Measurements from ENCODE around the gene GAS5. TPM values are rescaled to one million over a fixed set of nuclear protein-coding genes. Genes with fewer than 3 reads are reported as not detected.
A peak's percentile ranks its signal among the peaks of the same experiment; 100 is the strongest.

The GAS5 gene
- total and polyA plus RNA-seq, 10 of the 15 experiments (the other 5 are each of a cell fraction or from before 2014, with no cell fraction given) = 289 to 1,137 (median 699) TPM

DNA sequence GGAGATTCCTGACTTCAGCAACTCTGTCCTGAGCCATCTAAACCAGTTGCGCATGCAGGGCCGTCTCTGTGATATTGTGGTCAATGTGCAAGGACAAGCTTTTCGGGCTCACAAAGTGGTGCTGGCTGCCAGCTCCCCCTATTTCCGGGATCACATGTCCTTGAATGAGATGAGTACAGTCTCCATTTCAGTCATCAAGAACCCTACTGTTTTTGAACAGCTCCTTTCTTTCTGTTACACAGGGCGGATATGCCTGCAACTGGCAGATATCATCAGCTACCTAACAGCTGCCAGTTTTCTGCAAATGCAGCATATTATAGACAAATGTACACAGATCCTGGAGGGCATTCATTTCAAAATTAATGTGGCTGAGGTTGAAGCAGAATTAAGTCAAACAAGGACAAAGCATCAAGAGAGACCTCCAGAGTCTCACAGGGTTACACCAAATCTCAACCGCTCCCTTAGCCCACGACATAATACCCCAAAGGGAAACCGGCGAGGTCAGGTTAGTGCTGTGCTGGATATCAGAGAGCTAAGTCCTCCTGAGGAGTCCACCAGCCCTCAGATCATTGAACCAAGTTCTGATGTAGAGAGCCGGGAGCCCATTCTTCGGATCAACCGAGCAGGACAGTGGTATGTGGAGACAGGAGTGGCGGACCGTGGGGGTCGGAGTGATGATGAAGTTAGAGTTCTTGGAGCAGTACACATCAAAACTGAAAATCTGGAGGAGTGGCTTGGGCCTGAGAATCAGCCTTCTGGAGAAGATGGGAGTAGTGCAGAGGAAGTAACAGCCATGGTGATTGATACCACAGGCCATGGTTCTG lies 2.7 kb upstream of the GAS5 start (continued):
- TF ChIP-seq, protein P1, sequence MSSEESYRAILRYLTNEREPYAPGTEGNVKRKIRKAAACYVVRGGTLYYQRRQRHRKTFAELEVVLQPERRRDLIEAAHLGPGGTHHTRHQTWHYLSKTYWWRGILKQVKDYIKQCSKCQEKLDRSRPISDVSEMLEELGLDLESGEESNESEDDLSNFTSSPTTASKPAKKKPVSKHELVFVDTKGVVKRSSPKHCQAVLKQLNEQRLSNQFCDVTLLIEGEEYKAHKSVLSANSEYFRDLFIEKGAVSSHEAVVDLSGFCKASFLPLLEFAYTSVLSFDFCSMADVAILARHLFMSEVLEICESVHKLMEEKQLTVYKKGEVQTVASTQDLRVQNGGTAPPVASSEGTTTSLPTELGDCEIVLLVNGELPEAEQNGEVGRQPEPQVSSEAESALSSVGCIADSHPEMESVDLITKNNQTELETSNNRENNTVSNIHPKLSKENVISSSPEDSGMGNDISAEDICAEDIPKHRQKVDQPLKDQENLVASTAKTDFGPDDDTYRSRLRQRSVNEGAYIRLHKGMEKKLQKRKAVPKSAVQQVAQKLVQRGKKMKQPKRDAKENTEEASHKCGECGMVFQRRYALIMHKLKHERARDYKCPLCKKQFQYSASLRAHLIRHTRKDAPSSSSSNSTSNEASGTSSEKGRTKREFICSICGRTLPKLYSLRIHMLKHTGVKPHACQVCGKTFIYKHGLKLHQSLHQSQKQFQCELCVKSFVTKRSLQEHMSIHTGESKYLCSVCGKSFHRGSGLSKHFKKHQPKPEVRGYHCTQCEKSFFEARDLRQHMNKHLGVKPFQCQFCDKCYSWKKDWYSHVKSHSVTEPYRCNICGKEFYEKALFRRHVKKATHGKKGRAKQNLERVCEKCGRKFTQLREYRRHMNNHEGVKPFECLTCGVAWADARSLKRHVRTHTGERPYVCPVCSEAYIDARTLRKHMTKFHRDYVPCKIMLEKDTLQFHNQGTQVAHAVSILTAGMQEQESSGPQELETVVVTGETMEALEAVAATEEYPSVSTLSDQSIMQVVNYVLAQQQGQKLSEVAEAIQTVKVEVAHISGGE (CRISPR knock-in tag; IDR thresholded peaks at IDR 0.05) = no peak
- TF ChIP-seq, protein P2, sequence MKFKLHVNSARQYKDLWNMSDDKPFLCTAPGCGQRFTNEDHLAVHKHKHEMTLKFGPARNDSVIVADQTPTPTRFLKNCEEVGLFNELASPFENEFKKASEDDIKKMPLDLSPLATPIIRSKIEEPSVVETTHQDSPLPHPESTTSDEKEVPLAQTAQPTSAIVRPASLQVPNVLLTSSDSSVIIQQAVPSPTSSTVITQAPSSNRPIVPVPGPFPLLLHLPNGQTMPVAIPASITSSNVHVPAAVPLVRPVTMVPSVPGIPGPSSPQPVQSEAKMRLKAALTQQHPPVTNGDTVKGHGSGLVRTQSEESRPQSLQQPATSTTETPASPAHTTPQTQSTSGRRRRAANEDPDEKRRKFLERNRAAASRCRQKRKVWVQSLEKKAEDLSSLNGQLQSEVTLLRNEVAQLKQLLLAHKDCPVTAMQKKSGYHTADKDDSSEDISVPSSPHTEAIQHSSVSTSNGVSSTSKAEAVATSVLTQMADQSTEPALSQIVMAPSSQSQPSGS (IDR thresholded peaks at IDR 0.05; ENCODE audit: low read length) = no peak
- TF ChIP-seq, protein P3, sequence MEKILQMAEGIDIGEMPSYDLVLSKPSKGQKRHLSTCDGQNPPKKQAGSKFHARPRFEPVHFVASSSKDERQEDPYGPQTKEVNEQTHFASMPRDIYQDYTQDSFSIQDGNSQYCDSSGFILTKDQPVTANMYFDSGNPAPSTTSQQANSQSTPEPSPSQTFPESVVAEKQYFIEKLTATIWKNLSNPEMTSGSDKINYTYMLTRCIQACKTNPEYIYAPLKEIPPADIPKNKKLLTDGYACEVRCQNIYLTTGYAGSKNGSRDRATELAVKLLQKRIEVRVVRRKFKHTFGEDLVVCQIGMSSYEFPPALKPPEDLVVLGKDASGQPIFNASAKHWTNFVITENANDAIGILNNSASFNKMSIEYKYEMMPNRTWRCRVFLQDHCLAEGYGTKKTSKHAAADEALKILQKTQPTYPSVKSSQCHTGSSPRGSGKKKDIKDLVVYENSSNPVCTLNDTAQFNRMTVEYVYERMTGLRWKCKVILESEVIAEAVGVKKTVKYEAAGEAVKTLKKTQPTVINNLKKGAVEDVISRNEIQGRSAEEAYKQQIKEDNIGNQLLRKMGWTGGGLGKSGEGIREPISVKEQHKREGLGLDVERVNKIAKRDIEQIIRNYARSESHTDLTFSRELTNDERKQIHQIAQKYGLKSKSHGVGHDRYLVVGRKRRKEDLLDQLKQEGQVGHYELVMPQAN (conservative IDR thresholded peaks at IDR 0.05) = no peak; the same call in 1 of the 2 replicates
- TF ChIP-seq MEF2A (IDR thresholded peaks at IDR 0.05; ENCODE audit: insufficient read depth, low read depth, low read length) (no peak), SPI1 (IDR thresholded peaks at IDR 0.05; ENCODE audit: borderline replicate concordance, insufficient read depth, low read depth, low read length) (no peak), CHD4 (IDR thresholded peaks at IDR 0.05) (no peak), CREM (IDR thresholded peaks at IDR 0.05; ENCODE audit: low read depth) (no peak; the same call in 1 of the 2 replicates), NR2C1 (IDR thresholded peaks at IDR 0.05) (no peak), ZNF622 (IDR thresholded peaks at IDR 0.05) (no peak), EGR1 (IDR thresholded peaks at IDR 0.05; ENCODE audit: borderline replicate concordance in 1 of 2, low read depth in 2 of 2, low read length in 2 of 2) (0 out of 3 replicates have a peak, but pooled peaks of 1 of the 2 experiments have one; percentile 23), EP300 (IDR thresholded peaks at IDR 0.05; ENCODE audit: borderline replicate concordance in 1 of 2, control insufficient read depth in 1 of 2, low read depth in 2 of 2, low read length in 2 of 2) (no peak), ZNF207 (IDR thresholded peaks at IDR 0.05; ENCODE audit: borderline replicate concordance) (no peak)
- TF ChIP-seq, protein P4, sequence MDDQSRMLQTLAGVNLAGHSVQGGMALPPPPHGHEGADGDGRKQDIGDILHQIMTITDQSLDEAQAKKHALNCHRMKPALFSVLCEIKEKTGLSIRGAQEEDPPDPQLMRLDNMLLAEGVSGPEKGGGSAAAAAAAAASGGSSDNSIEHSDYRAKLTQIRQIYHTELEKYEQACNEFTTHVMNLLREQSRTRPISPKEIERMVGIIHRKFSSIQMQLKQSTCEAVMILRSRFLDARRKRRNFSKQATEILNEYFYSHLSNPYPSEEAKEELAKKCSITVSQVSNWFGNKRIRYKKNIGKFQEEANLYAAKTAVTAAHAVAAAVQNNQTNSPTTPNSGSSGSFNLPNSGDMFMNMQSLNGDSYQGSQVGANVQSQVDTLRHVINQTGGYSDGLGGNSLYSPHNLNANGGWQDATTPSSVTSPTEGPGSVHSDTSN (IDR thresholded peaks at IDR 0.05; ENCODE audit: insufficient replicate concordance, low read depth, low read length) = no peak
- TF ChIP-seq, protein P5, sequence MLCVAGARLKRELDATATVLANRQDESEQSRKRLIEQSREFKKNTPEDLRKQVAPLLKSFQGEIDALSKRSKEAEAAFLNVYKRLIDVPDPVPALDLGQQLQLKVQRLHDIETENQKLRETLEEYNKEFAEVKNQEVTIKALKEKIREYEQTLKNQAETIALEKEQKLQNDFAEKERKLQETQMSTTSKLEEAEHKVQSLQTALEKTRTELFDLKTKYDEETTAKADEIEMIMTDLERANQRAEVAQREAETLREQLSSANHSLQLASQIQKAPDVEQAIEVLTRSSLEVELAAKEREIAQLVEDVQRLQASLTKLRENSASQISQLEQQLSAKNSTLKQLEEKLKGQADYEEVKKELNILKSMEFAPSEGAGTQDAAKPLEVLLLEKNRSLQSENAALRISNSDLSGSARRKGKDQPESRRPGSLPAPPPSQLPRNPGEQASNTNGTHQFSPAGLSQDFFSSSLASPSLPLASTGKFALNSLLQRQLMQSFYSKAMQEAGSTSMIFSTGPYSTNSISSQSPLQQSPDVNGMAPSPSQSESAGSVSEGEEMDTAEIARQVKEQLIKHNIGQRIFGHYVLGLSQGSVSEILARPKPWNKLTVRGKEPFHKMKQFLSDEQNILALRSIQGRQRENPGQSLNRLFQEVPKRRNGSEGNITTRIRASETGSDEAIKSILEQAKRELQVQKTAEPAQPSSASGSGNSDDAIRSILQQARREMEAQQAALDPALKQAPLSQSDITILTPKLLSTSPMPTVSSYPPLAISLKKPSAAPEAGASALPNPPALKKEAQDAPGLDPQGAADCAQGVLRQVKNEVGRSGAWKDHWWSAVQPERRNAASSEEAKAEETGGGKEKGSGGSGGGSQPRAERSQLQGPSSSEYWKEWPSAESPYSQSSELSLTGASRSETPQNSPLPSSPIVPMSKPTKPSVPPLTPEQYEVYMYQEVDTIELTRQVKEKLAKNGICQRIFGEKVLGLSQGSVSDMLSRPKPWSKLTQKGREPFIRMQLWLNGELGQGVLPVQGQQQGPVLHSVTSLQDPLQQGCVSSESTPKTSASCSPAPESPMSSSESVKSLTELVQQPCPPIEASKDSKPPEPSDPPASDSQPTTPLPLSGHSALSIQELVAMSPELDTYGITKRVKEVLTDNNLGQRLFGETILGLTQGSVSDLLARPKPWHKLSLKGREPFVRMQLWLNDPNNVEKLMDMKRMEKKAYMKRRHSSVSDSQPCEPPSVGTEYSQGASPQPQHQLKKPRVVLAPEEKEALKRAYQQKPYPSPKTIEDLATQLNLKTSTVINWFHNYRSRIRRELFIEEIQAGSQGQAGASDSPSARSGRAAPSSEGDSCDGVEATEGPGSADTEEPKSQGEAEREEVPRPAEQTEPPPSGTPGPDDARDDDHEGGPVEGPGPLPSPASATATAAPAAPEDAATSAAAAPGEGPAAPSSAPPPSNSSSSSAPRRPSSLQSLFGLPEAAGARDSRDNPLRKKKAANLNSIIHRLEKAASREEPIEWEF (IDR thresholded peaks at IDR 0.05; ENCODE audit: insufficient replicate concordance, low read depth, low read length) = no peak

Measured in GM12878 (cell line).